ENCODE results near the gene COPS8.
A peak's percentile ranks its signal among the peaks of the same experiment; 100 is the strongest.

Gene COPS8

GRCh38 chr2:237134321-237135230, 48.9 kb downstream of the COPS8 start:
- no peak for DNase-seq

GRCh38 chr2:237136824-237137223, 51.1 kb downstream of the COPS8 start:
- no peak for DNase-seq

DNA sequence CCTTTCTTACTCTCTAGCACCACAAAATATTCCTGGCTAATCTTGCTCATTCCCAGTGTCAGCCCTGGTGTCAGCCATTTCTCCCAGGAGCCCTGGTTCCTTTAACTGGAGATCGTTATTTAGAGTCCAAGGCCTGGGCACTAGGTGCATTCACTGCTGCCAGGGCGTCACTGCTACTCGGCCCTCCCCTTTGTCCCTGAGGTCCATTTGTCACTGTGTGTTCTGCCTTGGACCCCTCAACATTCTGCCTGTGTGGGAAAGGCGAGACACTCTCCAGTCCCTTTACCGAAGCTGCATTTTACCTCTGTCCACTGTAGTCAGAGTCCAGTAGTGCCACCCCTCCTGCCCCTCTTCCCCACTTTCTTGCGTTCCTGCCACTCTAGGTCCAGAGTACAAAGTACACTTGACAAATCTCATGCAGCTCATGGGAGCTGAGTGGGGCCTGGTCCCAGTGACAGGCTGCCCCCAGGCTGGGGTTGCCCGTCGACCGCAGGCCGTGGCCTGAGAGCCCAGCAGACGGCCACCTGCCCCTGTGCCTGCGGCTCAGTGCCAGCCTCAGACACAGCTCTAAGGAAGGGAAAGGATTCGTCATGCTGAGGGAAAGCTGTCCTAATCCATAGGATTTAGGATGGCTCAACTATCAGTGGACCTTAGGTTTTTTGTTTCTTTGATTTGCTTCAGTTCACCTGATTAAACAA, 52.1 kb downstream of the COPS8 start:
- DNase-seq: no peak

DNA sequence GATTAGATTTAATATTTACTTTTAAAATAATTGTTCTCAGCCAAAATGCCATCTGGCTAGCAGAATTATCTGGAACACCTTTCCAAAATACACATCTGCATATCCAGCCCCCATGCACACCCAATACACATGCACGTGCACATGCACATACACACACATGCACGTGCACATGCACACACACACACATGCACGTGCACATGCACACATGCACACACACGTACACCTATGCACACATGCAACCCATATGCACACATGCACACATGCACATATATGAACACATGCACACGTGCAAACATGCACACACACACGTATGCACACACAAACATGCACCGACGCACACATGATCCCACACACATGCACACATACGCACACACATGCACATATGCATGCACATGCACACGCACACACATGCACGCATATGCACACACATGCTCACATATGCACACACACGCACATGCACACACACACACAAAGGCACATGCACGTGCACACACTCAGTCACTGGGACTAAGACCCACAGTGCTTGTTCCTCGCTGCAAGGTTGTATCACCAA, 53.5 kb downstream of the COPS8 start:
- DNase-seq: no peak

DNA sequence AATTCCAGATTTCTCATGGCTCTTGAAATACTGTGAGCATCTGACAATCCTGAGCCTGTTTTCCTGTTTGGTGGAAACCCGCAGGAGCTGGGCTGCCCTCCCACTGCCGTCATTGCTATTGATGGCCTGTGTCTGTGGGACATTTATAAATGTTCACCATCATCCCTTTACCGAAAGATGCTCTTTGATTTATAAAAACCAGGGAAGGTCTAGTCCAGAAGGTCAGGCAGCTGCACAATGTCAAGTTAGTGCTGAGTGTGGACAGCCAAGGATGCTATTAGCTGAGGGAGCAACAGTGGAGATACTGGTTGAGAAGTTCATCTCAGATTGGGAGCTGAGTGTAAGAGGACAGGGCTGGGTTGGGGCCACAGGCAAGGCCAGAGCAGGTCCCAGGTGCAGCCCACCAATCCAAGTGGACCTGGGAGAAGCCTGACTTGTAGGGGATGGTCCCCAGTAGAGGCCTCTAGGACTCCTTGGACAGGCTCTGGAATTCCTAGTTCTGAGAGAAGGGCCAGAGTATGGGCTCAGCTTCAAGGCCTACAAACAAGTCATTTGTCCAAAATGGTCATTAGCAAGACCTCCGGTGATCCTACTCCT, 55.1 kb downstream of the COPS8 start:
- DNase-seq: no peak

DNA sequence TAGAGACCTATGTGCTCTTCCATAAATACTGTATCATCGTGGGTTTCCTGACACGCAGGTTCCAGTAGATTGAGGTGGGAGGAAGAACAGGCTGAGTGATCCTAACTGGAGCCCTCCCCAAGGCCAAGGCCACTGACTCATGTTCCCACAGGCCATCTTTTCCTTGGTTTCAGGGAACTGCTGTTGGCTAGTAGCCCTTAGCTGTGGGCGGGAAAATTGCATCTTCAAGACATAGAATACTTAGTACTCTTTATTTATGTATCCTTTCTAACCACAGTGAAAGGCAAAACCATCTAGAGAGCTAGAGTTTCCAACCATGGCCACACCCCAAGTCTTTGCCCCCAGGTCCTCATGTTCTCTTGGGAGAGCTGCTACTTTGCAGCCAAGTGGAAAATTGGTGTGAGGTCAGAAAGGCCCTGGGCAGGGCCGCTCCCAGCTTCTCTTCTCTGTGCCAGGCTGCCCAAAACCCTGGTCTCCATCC, 55.9 kb downstream of the COPS8 start:
- peak; percentile 33 for DNase-seq

DNA sequence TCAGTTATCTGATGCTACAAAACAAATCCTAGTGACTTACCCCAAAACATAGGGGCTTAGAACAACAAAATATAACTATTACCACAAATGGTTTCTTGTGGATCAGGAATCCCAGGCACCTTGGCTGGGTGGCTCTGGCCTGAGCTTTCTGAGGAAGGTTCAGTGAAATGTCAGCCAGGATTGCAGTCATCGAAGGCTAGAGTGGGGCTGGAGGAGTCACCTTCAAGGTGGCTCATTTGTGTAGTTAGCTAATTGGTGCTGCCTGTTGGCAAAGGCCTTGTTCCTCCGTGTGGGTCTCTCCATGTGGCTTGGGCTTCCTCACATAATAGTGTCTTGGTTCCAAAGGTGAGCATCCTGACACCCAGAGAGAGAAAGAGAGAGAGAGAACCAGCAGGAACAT, 57.4 kb downstream of the COPS8 start:
- no peak for DNase-seq

GRCh38 chr2:237143676-237144440, 58.2 kb downstream of the COPS8 start:
- no peak for DNase-seq

- DNase-seq: no peak
Measured at GRCh38 chr2:237144516-237144915, 58.8 kb downstream of the COPS8 start.

GRCh38 chr2:237147317-237147716, 61.6 kb downstream of the COPS8 start:
- DNase-seq: no peak

GRCh38 chr2:237148624-237149023, 62.9 kb downstream of the COPS8 start:
- no peak for DNase-seq

DNA sequence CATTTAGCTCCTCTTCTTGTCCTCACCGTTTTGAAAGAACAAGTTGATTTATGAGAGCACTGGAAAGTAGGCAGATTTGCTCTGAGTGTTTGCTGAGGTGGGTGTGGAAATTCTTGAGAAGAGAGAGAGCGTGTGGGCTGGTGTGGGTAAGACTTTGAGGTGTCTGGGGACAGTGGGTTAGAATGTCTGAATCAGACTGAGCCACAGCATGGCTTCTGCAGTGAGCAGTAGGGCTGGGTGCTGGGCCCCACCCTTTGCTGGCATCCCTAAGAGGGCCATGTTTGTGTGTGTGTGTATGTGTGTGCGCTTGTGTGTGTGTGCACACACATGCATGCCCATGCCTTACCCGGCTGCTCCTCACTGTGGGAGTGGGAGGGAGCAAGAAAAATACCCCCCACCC, 63.7 kb downstream of the COPS8 start:
- no peak for DNase-seq
